ENCODE measurements around the gene RASSF3. TPM values are rescaled to one million over a fixed set of nuclear protein-coding genes. Genes with fewer than 3 reads are reported as not detected.

RASSF3 gene
- total and polyA plus RNA-seq, 12 donors: 21.6 to 159 (median 82.4) TPM

- Histone ChIP-seq H3K4me1 (peaks cover 10 to 90% (median 63%) of the 10 kb centered on the region in 9 donors), H3K4me3 (no peak overlapping the region), H3K36me3 (peaks cover 0 to 21% (median 0%) of the 10 kb centered on the region in 9 donors), H3K27me3 (no peaks in the 10 kb centered on the region), H3K27ac (peak overlapping the region in 6 of 10 donors; percentile 15 to 91 (median 85)), H3K9me3 (no peaks in the 10 kb centered on the region)
- no peak for TF ChIP-seq CTCF (IDR thresholded peaks at IDR 0.05)
- intact Hi-C loops (cut with DNase I): loop anchor here in 2 of 10 donors (5.0 kb wide), 1 partner anchor 50 kb away; no protein-coding TSS in a partner anchor
- ATAC-seq (peak in 4 of 8 donors; percentile 8 to 58 (median 30)), DNase-seq (no peak)
Observed at GRCh38 chr12:64627771-64628170, 17.5 kb downstream of the RASSF3 start.

- Histone ChIP-seq H3K9me3 (peaks cover 0 to 9% (median 0%) of the 10 kb centered on the region in 11 donors), H3K4me3 (no peak overlapping the region), H3K36me3 (peaks cover 0 to 21% (median 0%) of the 10 kb centered on the region in 9 donors), H3K27ac (no peak overlapping the region), H3K4me1 (peaks cover 7 to 76% (median 36%) of the 10 kb centered on the region in 9 donors), H3K27me3 (no peaks in the 10 kb centered on the region)
- no peak for TF ChIP-seq CTCF (IDR thresholded peaks at IDR 0.05)
- peak in 1 of 8 donors; percentile 38 for ATAC-seq
- 94 to 98% methylated on average over 5 of the region's 5 CpGs for WGBS, 2 donors
- intact Hi-C loops (cut with DNase I): loop anchor here in 1 of 10 donors (5.0 kb wide), 1 partner anchor 41 kb away; no protein-coding TSS in a partner anchor
- no peak for DNase-seq
Observed at GRCh38 chr12:64631197-64631596, 20.9 kb downstream of the RASSF3 start.

GRCh38 chr12:64633011-64633939 is 23.0 kb downstream of the RASSF3 start:
- Histone ChIP-seq H3K4me1 (peaks cover 2 to 70% (median 28%) of the 10 kb centered on the region in 9 donors), H3K36me3 (peaks cover 0 to 21% (median 0%) of the 10 kb centered on the region in 9 donors), H3K4me3 (no peak overlapping the region), H3K9me3 (peaks cover 0 to 9% (median 0%) of the 10 kb centered on the region in 11 donors), H3K27ac (peak overlapping the region in 1 of 10 donors; percentile 26), H3K27me3 (no peaks in the 10 kb centered on the region)
- TF ChIP-seq CTCF (IDR thresholded peaks at IDR 0.05): no peak
- no peak for ATAC-seq
- 90 to 96% methylated on average over 5 of the region's 5 CpGs for WGBS, 2 donors
- intact Hi-C loops (cut with DNase I): loop anchor here in 1 of 10 donors (5.0 kb wide), 1 partner anchor 39 kb away; no protein-coding TSS in a partner anchor
- no peak for DNase-seq

- no peak overlapping the region for H3K27ac ChIP-seq
- no peak overlapping the region for H3K4me3 ChIP-seq
- ATAC-seq (peak in 7 of 8 donors; percentile 35 to 91 (median 58)), DNase-seq (peak in 1 of 2 donors; percentile 53)
- TF ChIP-seq CTCF (IDR thresholded peaks at IDR 0.05): no peak
- H3K4me1 ChIP-seq: peaks cover 2 to 69% (median 24%) of the 10 kb centered on the region in 9 donors
- H3K9me3 ChIP-seq: peaks cover 0 to 9% (median 0%) of the 10 kb centered on the region in 11 donors
- intact Hi-C loops (cut with DNase I): loop anchor here in 1 of 10 donors (5.0 kb wide), 1 partner anchor 38 kb away; no protein-coding TSS in a partner anchor
- H3K36me3 ChIP-seq: peaks cover 0 to 19% (median 0%) of the 10 kb centered on the region in 9 donors
- no peaks in the 10 kb centered on the region for H3K27me3 ChIP-seq
Observed at GRCh38 chr12:64633940-64634337, 23.6 kb downstream of the RASSF3 start.

All from heart right ventricle (tissue), 16 donors.